ENCODE results near the gene TYK2.
"Not testable (repeated sequence)": the region's sequence is repeated elsewhere in the genome, so short reads cannot be mapped to it uniquely, and the experiment has no call there.

TYK2 gene

GRCh38 chr19:10380313-10381102 is at the start of gene TYK2:
Gene TYK2 (minus strand): TSS chr19:10380572. CDS start chr19:10378406, 2,166 bp downstream.
- peak; percentile 92 to 93 (median 93) for DNase-seq (ENCODE audit: low read depth in 3 of 3)

DNA sequence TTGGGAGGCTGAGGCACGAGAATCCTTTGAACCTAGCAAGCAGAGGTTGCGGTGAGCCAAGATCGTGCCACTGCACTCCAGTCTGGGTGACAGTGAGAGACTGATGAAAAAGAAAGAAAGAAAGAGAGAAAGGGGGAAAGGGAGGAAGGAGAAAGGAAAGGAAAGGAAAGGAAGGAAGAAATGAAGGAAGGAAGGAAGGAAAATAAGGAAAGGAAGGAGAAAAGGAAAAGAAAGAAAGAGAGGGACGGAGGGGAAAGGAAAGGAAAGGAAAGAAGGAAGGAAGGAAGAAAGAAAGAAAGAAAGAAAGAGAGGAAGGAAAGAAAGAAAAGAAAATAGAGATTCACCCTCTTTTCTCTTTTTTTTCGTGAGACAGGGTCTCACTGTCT is 48.6 kb upstream of the TYK2 start:
- no peak for DNase-seq (ENCODE audit: low read depth in 3 of 3)

GRCh38 chr19:10427169-10427568 is 46.8 kb upstream of the TYK2 start:
- DNase-seq (ENCODE audit: low read depth in 3 of 3): no peak

GRCh38 chr19:10424011-10424637 is 43.8 kb upstream of the TYK2 start:
- DNase-seq (ENCODE audit: low read depth in 3 of 3): no peak

- DNase-seq (ENCODE audit: low read depth in 3 of 3): no peak
These were observed 42.5 kb upstream of the TYK2 start for GRCh38 chr19:10422846-10423245.

GRCh38 chr19:10422046-10422461 is 41.7 kb upstream of the TYK2 start:
- no peak for DNase-seq (ENCODE audit: low read depth in 3 of 3)

DNA sequence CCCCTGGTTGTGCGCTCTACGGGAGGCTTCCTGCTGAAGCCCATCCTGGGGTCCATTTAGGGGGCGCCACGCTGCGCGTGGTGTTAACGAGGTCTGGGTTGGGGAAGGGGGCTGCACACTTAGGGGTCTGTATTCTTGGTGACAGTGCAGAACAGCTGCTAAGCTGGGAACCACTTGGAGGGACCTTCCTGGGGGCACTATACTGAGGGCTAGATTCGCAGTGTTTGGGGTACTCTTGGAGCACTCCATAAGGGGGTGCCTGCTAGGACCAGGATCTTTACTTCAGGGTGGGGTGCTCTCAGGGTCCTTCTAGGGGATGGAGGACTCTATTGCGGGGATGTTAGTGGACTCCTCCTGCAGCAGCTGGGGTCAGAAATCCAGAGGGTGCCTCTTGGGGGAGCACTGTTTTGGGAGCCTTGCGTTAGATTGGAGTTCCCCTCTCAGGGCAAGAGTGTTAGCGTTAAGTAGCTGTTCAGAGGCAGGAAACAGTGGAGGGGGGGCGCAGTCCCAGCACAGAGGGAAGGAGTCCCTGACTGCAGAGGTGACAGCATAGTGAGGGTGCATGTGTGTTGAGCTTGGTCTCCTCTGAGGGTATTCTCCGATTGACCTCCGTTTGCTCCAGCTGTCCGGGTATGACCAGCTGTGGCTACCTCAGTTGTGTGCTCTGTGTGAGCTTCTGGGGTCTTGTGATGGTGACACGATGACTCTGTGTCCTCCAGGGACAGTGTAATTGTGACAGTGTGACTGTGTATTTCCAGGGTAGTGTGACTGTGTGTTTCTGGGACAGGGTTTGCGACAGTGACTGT is 41.1 kb upstream of the TYK2 start:
- DNase-seq (ENCODE audit: low read depth in 3 of 3): no peak

- DNase-seq (ENCODE audit: low read depth in 3 of 3): no peak
These were observed 40.3 kb upstream of the TYK2 start, which contains the start of gene PDE4A for GRCh38 chr19:10420444-10421239. Gene PDE4A (plus strand): TSS chr19:10420538. CDS start chr19:10420765, 227 bp downstream.

GRCh38 chr19:10419646-10420443 is 39.5 kb upstream of the TYK2 start:
- DNase-seq (ENCODE audit: low read depth in 3 of 3): no peak

- DNase-seq (ENCODE audit: low read depth in 3 of 3): peak in 1 of 3 experiments; percentile 55
These were observed 38.9 kb upstream of the TYK2 start for GRCh38 chr19:10419200-10419645.

GRCh38 chr19:10418485-10419199 is 38.3 kb upstream of the TYK2 start:
- no peak for DNase-seq (ENCODE audit: low read depth in 3 of 3)

GRCh38 chr19:10418235-10418484 is 37.8 kb upstream of the TYK2 start:
- DNase-seq (ENCODE audit: low read depth in 3 of 3): no peak

GRCh38 chr19:10417541-10418234 is 37.3 kb upstream of the TYK2 start:
- no peak for DNase-seq (ENCODE audit: low read depth in 3 of 3)

GRCh38 chr19:10416380-10417257 is 36.2 kb upstream of the TYK2 start:
- DNase-seq (ENCODE audit: low read depth in 3 of 3): peak; percentile 85 to 93 (median 87)

DNA sequence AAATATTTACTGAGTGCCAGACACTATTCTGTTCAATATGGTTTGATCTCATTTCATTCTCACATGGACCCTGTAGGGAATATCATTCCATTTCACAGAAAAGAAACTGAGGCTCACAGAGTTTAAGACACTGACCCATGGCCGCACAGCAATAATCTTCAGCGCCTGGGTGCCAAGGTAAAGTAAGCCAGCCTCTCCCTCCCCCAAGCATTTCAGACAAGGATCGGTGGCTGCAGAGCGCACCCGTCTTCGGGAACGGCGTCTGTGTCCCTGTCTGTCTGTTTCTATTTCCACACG is 35.7 kb upstream of the TYK2 start:
- no peak for DNase-seq (ENCODE audit: low read depth in 3 of 3)

- DNase-seq (ENCODE audit: low read depth in 3 of 3): no peak
These were observed 32.0 kb upstream of the TYK2 start for GRCh38 chr19:10412257-10412977.

DNA sequence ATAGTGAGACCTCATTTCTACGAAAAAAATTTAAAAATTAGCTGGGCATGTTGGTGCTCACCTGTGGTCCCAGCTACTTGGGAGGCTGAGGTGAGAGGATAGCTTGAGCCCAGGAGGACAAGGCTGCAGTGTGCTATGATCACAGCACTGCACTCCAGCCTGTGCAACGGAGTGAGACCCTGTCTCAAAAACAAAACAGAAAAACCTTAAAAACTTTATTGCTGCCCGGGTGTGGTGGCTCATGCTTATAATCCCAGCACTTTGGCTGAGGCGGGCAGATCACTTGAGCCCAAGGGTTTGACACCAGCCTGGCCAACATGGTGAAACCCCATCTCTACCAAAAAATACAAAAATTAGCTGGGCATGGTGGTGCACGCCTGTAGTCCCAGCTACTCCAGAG is 30.9 kb upstream of the TYK2 start:
- DNase-seq (ENCODE audit: low read depth in 3 of 3): not testable (repeated sequence)
